HepG2 (cell line): ENCODE measurements around the gene MFSD6. TPM values are rescaled to one million over a fixed set of nuclear protein-coding genes. Genes with fewer than 3 reads are reported as not detected.

ENCODE experiments used
- ATAC-seq: fragments of 200-7000 bp; cut with Tn5 transposase; 3 replicates; pipeline ENCODE4 v1.9.1; 2020; ENCODE audit warnings: mild to moderate bottlenecking, moderate library complexity
- BruUV-seq: library from RNA; stranded (reverse); fragments of 400-500 nt; replicated peaks from 2 replicates; lab custom pipeline; 2021; lab: Mats Ljungman, UMichigan
- CTCF ChIA-PET: fragments of 300-600 bp; formaldehyde crosslinking; extraction: SDS; loops from one replicate; lab custom pipeline; 2021; ENCODE audit warnings: low total read pairs, inconsistent platforms, low intra/inter-chr PET ratio; lab: Yijun Ruan, JAX
- POLR2A ChIA-PET: fragments of 350-600 bp; sonication (Branson Sonifier 250); formaldehyde crosslinking; loops from one replicate; lab custom pipeline; 2020; ENCODE audit warnings: antibody characterized with exemption, inconsistent platforms; lab: Yijun Ruan, JAX
- DNase-seq: peaks from one replicate; pipeline ENCODE4 v3.0.0-alpha.2; 2015; ENCODE audit warnings: low spot score
- FAIRE-seq: peaks from 3 replicates; lab custom pipeline; 2011; peaks lifted over from hg19 to GRCh38; lab: Jason Lieb, UNC
- H2AFZ ChIP-seq: one replicate; pipeline ENCODE4 v1.6.1; 2011; ENCODE audit warnings: low read length, inconsistent platforms
- H3K27ac ChIP-seq: fragments of 300-600 bp; 3 replicates; pipeline ENCODE4 v1.8.0; 2011; ENCODE audit warnings: mixed run types, mild to moderate bottlenecking, mixed read lengths, low read length, inconsistent platforms; ENCODE audit not compliant: insufficient read depth; ENCODE audit errors: extremely low read length
- H3K27me3 ChIP-seq, 2 experiments: fragments of 200-600 bp in 1 of 2; 2 replicates in 1 of 2; 3 replicates in 1 of 2; pipeline versions ENCODE4 v1.6.0 to v1.8.0; 2011; ENCODE audit warnings: low read length in 2 of 2, mild to moderate bottlenecking in 2 of 2, moderate library complexity in 2 of 2, inconsistent platforms in 1 of 2; ENCODE audit not compliant: insufficient read depth in 2 of 2, control insufficient read depth in 1 of 2
- H3K36me3 ChIP-seq, 2 experiments: fragments of 200-600 bp in 1 of 2; replicated peaks in 1 of 2; 2 replicates in 1 of 2; 3 replicates in 1 of 2; pipeline versions ENCODE4 v1.5.1 to v1.8.0; 2011; ENCODE audit warnings: low read length in 2 of 2, inconsistent platforms in 1 of 2; ENCODE audit not compliant: insufficient read depth in 2 of 2, control insufficient read depth in 1 of 2
- H3K4me1 ChIP-seq: 2 replicates; pipeline ENCODE4 v1.5.1; 2012; ENCODE audit warnings: low read length, inconsistent platforms; ENCODE audit not compliant: insufficient read depth
- H3K4me2 ChIP-seq: 2 replicates; pipeline ENCODE4 v1.6.0; 2011; ENCODE audit warnings: low read depth, low read length, inconsistent platforms
- H3K4me3 ChIP-seq, 3 experiments: fragments of 200-600 bp in 1 of 3; sonication (generic), shearing (Covaris generic) in 1 of 3; replicated peaks in 1 of 3; 2 replicates each; pipeline ENCODE4 v1.5.1; 2011 to 2016; ENCODE audit warnings: low read length in 3 of 3, inconsistent platforms in 2 of 3, low read depth in 2 of 3, mild to moderate bottlenecking in 2 of 3, control low read depth in 1 of 3, mixed read lengths in 1 of 3; ENCODE audit not compliant: insufficient read depth in 1 of 3
- H3K79me2 ChIP-seq: one replicate; pipeline ENCODE4 v1.6.1; 2011; ENCODE audit warnings: low read length, inconsistent platforms; ENCODE audit not compliant: insufficient read depth
- H3K9ac ChIP-seq: 2 replicates; pipeline ENCODE4 v1.6.0; 2011; ENCODE audit warnings: mild to moderate bottlenecking, low read depth, low read length, inconsistent platforms; ENCODE audit not compliant: insufficient read depth
- H3K9me3 ChIP-seq: 2 replicates; pipeline ENCODE4 v1.5.1; 2012; ENCODE audit warnings: mild to moderate bottlenecking, low read length
- H4K20me1 ChIP-seq: 2 replicates; pipeline ENCODE4 v1.6.0; 2011; ENCODE audit warnings: inconsistent platforms, mild to moderate bottlenecking, low read length, moderate library complexity; ENCODE audit not compliant: insufficient read depth
- ATF7 ChIP-seq, 2 experiments: fragments of 450-650 bp in 1 of 2; sonication (generic) in 1 of 2; formaldehyde crosslinking in 1 of 2; IDR thresholded peaks; 2 replicates each; pipeline versions ENCODE4 v1.4.0 to v1.6.1; 2016 to 2020; ENCODE audit warnings: antibody characterized with exemption in 1 of 2, mild to moderate bottlenecking in 1 of 2, missing genetic modification reagents in 1 of 2
- BCLAF1 ChIP-seq: fragments of 450-650 bp; IDR thresholded peaks from 2 replicates; pipeline ENCODE4 v1.6.1; 2017; ENCODE audit warnings: mild to moderate bottlenecking
- ERF ChIP-seq: IDR thresholded peaks from 2 replicates; pipeline ENCODE4 v1.6.1; 2018; ENCODE audit warnings: missing biosample characterization, missing genetic modification reagents
- MIXL1 ChIP-seq: IDR thresholded peaks from 2 replicates; pipeline ENCODE4 v1.6.1; 2016
- PTBP1 ChIP-seq: fragments of 200-400 bp; formaldehyde crosslinking; IDR thresholded peaks from 2 replicates; pipeline ENCODE4 v1.6.1; 2018; ENCODE audit warnings: low read length, low read depth; ENCODE audit not compliant: poor library complexity, severe bottlenecking
- TFDP2 ChIP-seq: sonication (generic); formaldehyde crosslinking; IDR thresholded peaks from 2 replicates; pipeline ENCODE4 v1.4.0; 2020; ENCODE audit warnings: missing genetic modification reagents
- TRIM24 ChIP-seq: sonication (generic); formaldehyde crosslinking; IDR thresholded peaks from 2 replicates; pipeline ENCODE4 v1.8.0; 2022; ENCODE audit warnings: mild to moderate bottlenecking, missing genetic modification reagents
- U2AF1 ChIP-seq: fragments of 200-400 bp; formaldehyde crosslinking; optimal IDR thresholded peaks from 2 replicates; pipeline ENCODE3; 2017; ENCODE audit warnings: mild to moderate bottlenecking, low read depth, low read length
- ZNF18 ChIP-seq: sonication (generic); formaldehyde crosslinking; IDR thresholded peaks from 2 replicates; pipeline ENCODE4 v1.8.0; 2022; ENCODE audit warnings: mild to moderate bottlenecking, missing genetic modification reagents; ENCODE audit not compliant: insufficient replicate concordance
- WGBS: methylation state at CpG from one replicate; pipeline ENCODE4 v1.1.6; 2017; ENCODE audit warnings: low lambda C conversion rate; 5-methylcytosine and 5-hydroxymethylcytosine counted together
- in situ Hi-C: cut with HindIII; loops from 2 replicates; pipeline ENCODE4 v1.10.0; 2017; ENCODE audit warnings: low pct_unique_long_range_greater_than_20kb; ENCODE audit not compliant: extremely low pct_ligation_motif_present
- intact Hi-C: fragments of 100-400 bp; cut with micrococcal nuclease; formaldehyde crosslinking; loops from one replicate; pipeline ENCODE4 v1.10.0; 2022; ENCODE audit not compliant: unreplicated experiment
- polyA plus RNA-seq, 8 experiments: library from polyadenylated mRNA; depleted of rRNA in 3 of 8; stranded (reverse) in 7 of 8; unstranded in 1 of 8; fragments of >200 nt; fragmentation: Illumina TruSeq in 4 of 8; extraction: Trizol in 4 of 8; gene quantifications; 2 replicates each; pipeline versions ENCODE4 v1.2.1 to v1.2.3, GENCODE V29; 2011 to 2016; ENCODE audit warnings: low read depth in 4 of 8, missing spikeins in 1 of 8, mixed read lengths in 1 of 8; ENCODE audit not compliant: insufficient read depth in 1 of 8
- total RNA-seq, 5 experiments: library from RNA; depleted of rRNA; stranded (reverse); fragments of >200 nt; fragmentation: Illumina TruSeq; extraction: Trizol; gene quantifications; 2 replicates each; pipeline ENCODE4 v1.2.3, GENCODE V29; 2016; ENCODE audit warnings: low read depth in 1 of 5
- TF ChIP-seq, protein P1 (sequence below): sonication (generic); formaldehyde crosslinking; IDR thresholded peaks from 2 replicates; pipeline ENCODE4 v1.5.0; 2020; ENCODE audit warnings: missing genetic modification reagents, mild to moderate bottlenecking, borderline replicate concordance
- TF ChIP-seq, protein P2 (sequence below): sonication (generic); formaldehyde crosslinking; IDR thresholded peaks from 2 replicates; pipeline ENCODE4 v1.4.0; 2020; ENCODE audit warnings: missing genetic modification reagents
- TF ChIP-seq, protein P3 (sequence below): sonication (generic); formaldehyde crosslinking; conservative IDR thresholded peaks from 2 replicates; pipeline ENCODE4 v1.8.0; 2022; ENCODE audit warnings: missing genetic modification reagents

MFSD6 gene
- total and polyA plus RNA-seq, 2 of the 13 experiments (the other 11 are each of a cell fraction or from before 2014, with no cell fraction given): 0.92 to 1.4 TPM

DNA sequence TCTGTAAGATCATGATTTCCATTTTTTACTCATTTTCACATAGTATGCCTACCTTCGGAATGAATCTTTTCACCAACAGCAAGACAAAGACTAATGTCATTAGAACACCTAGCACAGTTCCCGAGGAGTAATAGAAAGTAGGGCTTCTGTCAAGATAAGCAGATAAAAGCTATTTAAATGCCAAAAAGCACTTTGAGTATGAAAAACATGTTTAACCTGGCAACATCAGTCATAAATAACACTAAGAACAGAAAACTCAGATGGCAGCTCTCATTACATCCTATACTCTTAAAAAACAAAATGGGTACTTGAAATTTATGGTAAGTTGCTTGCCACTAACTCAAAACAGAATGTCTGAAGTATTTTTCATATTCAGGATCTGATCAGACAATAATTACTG lies 109.3 kb downstream of the MFSD6 start:
- ATAC-seq (no peak), DNase-seq (no peak), FAIRE-seq (no peak)
- ChIA-PET CTCF (no interaction called here), POLR2A (no interaction called here)
- peaks cover 0 to 5% of the 10 kb centered on the region in 2 experiments; a peak in 1 of 5 replicates for H3K36me3 ChIP-seq
- no peaks in the 10 kb centered on the region for H3K9me3 ChIP-seq
- no TSS peak for BruUV-seq
- WGBS: 98% methylated on average over 2 of the region's 2 CpGs
- no peaks in the 10 kb centered on the region for H3K27me3 ChIP-seq
- no peaks in the 10 kb centered on the region for H3K4me1 ChIP-seq
- H3K9ac ChIP-seq: no peak overlapping the region
- H4K20me1 ChIP-seq: no peaks in the 10 kb centered on the region
- intact Hi-C loops (no loop called here), in situ Hi-C loops (loop anchor here (10.0 to 25.0 kb wide), 2 partner anchors 180 to 433 kb away; partner anchors contain the start of gene INPP1)
- no peaks in the 10 kb centered on the region for H3K79me2 ChIP-seq
- TF ChIP-seq, protein P1, sequence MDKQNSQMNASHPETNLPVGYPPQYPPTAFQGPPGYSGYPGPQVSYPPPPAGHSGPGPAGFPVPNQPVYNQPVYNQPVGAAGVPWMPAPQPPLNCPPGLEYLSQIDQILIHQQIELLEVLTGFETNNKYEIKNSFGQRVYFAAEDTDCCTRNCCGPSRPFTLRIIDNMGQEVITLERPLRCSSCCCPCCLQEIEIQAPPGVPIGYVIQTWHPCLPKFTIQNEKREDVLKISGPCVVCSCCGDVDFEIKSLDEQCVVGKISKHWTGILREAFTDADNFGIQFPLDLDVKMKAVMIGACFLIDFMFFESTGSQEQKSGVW (CRISPR knock-in tag): no peak
- TF ChIP-seq ZNF18 (CRISPR knock-in tag) (no peak), ATF7 (IDR thresholded peaks at IDR 0.05) (no peak), ATF7 (CRISPR knock-in tag; IDR thresholded peaks at IDR 0.05) (no peak), U2AF1 (no peak), ERF (CRISPR knock-in tag) (no peak), PTBP1 (no peak), TRIM24 (CRISPR knock-in tag) (no peak), BCLAF1 (no peak), TFDP2 (CRISPR knock-in tag) (no peak), MIXL1 (CRISPR knock-in tag) (no peak)
- TF ChIP-seq, protein P2, sequence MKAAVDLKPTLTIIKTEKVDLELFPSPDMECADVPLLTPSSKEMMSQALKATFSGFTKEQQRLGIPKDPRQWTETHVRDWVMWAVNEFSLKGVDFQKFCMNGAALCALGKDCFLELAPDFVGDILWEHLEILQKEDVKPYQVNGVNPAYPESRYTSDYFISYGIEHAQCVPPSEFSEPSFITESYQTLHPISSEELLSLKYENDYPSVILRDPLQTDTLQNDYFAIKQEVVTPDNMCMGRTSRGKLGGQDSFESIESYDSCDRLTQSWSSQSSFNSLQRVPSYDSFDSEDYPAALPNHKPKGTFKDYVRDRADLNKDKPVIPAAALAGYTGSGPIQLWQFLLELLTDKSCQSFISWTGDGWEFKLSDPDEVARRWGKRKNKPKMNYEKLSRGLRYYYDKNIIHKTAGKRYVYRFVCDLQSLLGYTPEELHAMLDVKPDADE (CRISPR knock-in tag): no peak
- TF ChIP-seq, protein P3, sequence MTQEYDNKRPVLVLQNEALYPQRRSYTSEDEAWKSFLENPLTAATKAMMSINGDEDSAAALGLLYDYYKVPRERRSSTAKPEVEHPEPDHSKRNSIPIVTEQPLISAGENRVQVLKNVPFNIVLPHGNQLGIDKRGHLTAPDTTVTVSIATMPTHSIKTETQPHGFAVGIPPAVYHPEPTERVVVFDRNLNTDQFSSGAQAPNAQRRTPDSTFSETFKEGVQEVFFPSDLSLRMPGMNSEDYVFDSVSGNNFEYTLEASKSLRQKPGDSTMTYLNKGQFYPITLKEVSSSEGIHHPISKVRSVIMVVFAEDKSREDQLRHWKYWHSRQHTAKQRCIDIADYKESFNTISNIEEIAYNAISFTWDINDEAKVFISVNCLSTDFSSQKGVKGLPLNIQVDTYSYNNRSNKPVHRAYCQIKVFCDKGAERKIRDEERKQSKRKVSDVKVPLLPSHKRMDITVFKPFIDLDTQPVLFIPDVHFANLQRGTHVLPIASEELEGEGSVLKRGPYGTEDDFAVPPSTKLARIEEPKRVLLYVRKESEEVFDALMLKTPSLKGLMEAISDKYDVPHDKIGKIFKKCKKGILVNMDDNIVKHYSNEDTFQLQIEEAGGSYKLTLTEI (CRISPR knock-in tag): no peak
- no peak overlapping the region for H3K4me2 ChIP-seq
- H3K27ac ChIP-seq: no peak overlapping the region
- H2AFZ ChIP-seq: no peak overlapping the region
- no peak overlapping the region for H3K4me3 ChIP-seq
